ENCODE results near the gene ATP2B3. TPM values are rescaled to one million over a fixed set of nuclear protein-coding genes. Genes with fewer than 3 reads are reported as not detected.

ATP2B3 gene
- total and polyA plus RNA-seq, 9 of the 15 experiments (the other 6 are each of a cell fraction or from before 2014, with no cell fraction given): 0.04 TPM; not detected in 8

- no peak overlapping the region for H3K27ac ChIP-seq (ENCODE audit: extremely low read depth, low read depth, low read length)
- CTCF ChIA-PET (ENCODE audit: low intra/inter-chr PET ratio): no interaction called here
Observed at GRCh38 chrX:153622661-153623309, 105.3 kb downstream of the ATP2B3 start.

More at GRCh38 chrX:153622661-153623309, 105.3 kb downstream of the ATP2B3 start:
- POLR2A ChIA-PET: interaction anchor here (0.6 to 0.7 kb wide), 2 partner anchors 15 to 73 kb away, joined by 4 read pairs; no protein-coding TSS in a partner anchor
- no peak for ATAC-seq
- Histone ChIP-seq H3K9me3 (replicated peaks; ENCODE audit: control insufficient read depth, insufficient read depth, low read depth, low read length) (no peaks in the 10 kb centered on the region), H3K27me3 (ENCODE audit: control insufficient read depth in 2 of 2, insufficient read depth in 2 of 2, low read length in 2 of 2) (peaks cover 17 to 56% of the 10 kb centered on the region in 2 experiments; a peak in 4 of 5 replicates), H4K20me1 (replicated peaks; ENCODE audit: control insufficient read depth, insufficient read depth, low read length) (peaks cover 7% of the 10 kb centered on the region; the same call in 1 of the 2 replicates), H3K4me3 (no peak overlapping the region), H3K79me2 (ENCODE audit: control insufficient read depth, insufficient read depth, low read length) (no peaks in the 10 kb centered on the region), H3K9me1 (ENCODE audit: control insufficient read depth, insufficient read depth, low read length) (no peaks in the 10 kb centered on the region), H3K36me3 (ENCODE audit: control insufficient read depth, insufficient read depth, low read length) (no peaks in the 10 kb centered on the region), H3K9ac (ENCODE audit: insufficient read depth in 1 of 2, low read depth in 2 of 2, low read length in 2 of 2) (no peak overlapping the region), H3K4me2 (ENCODE audit: insufficient read depth, low read length) (no peak overlapping the region), H2AFZ (ENCODE audit: low read depth, low read length) (no peak overlapping the region), H3K4me1 (replicated peaks in 1 of 2; ENCODE audit: control insufficient read depth in 2 of 2, insufficient read depth in 2 of 2, low read length in 2 of 2) (peaks cover 0 to 19% of the 10 kb centered on the region in 2 experiments; a peak in 2 of 5 replicates)
- BruUV-seq (replicated peaks): no TSS peak
- WGBS (ENCODE audit: insufficient coverage, low coverage, missing lambda C conversion rate): 0% methylated on average over 8 of the region's 17 CpGs
- no peak for FAIRE-seq
- TF ChIP-seq KLF1 (tag; IDR thresholded peaks at IDR 0.05) (no peak), ZNF24 (IDR thresholded peaks at IDR 0.05) (peak; percentile 51; the same call in 1 of the 2 replicates), ZNF121 (CRISPR knock-in tag; conservative IDR thresholded peaks at IDR 0.05) (no peak), ZNF609 (CRISPR knock-in tag; IDR thresholded peaks at IDR 0.05; ENCODE audit: borderline replicate concordance) (no peak), CEBPB (tag; IDR thresholded peaks at IDR 0.05) (0 out of 2 replicates have a peak, but pooled peaks have one; percentile 19), POLR3A (IDR thresholded peaks at IDR 0.05; ENCODE audit: borderline replicate concordance, extremely low read depth, insufficient read depth, insufficient read length) (no peak), CEBPG (CRISPR knock-in tag; IDR thresholded peaks at IDR 0.05) (no peak), CEBPG (tag; conservative IDR thresholded peaks at IDR 0.05 in 1 of 2, IDR thresholded peaks at IDR 0.05 in 1 of 2) (0 out of 4 replicates have a peak, but pooled peaks of 1 of the 2 experiments have one; percentile 17), ESRRA (IDR thresholded peaks at IDR 0.05; ENCODE audit: borderline replicate concordance, low read depth) (peak; percentile 28; the same call in 1 of the 2 replicates)
- DNase-seq (ENCODE audit: extremely low read depth in 1 of 4, low spot score in 3 of 4): no peak
- in situ Hi-C loops (cut with MboI): no loop called here
- intact Hi-C loops (cut with micrococcal nuclease): no loop called here

Measured in K562 (cell line).